ENCODE measurements around the gene CFAP44. TPM values are rescaled to one million over a fixed set of nuclear protein-coding genes. Genes with fewer than 3 reads are reported as not detected.

Gene CFAP44
- total and polyA plus RNA-seq, 2 donors (not counting 1 experiment from before 2014, with no cell fraction given) = 0.51 to 1.5 TPM

DNA sequence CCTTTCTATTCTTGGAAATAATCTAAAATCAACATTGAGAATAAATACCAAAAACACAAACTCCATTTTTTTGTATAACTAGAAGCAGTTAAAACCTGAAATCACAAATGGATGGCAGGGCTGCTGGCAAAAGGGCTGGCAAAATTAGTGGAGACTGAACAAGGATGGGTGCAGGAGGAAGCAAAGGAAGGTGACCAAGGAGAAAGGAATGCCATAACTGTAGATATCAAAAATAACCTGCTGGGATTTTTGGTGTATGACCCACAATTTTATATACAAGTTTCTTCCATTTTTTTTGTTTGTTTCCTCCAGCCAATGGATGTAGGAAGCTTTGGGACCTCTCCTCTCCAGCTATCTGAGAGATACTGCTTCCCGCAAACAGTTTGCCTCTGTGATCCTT lies 12.7 kb downstream of the CFAP44 start:
- no peak overlapping the region for H3K4me2 ChIP-seq (ENCODE audit: extremely low read depth, insufficient read depth, low read length)
- H3K4me3 ChIP-seq (replicated peaks in 1 of 4; ENCODE audit: control extremely low read depth in 1 of 4, insufficient read depth in 1 of 4, low read depth in 3 of 4, low read length in 4 of 4) = no peak overlapping the region
- H3K9me3 ChIP-seq (ENCODE audit: control insufficient read depth, insufficient read depth, low read depth, low read length) = no peaks in the 10 kb centered on the region
- H3K27ac ChIP-seq (ENCODE audit: insufficient read depth, low read length) = no peak overlapping the region
- TF ChIP-seq, protein P1, sequence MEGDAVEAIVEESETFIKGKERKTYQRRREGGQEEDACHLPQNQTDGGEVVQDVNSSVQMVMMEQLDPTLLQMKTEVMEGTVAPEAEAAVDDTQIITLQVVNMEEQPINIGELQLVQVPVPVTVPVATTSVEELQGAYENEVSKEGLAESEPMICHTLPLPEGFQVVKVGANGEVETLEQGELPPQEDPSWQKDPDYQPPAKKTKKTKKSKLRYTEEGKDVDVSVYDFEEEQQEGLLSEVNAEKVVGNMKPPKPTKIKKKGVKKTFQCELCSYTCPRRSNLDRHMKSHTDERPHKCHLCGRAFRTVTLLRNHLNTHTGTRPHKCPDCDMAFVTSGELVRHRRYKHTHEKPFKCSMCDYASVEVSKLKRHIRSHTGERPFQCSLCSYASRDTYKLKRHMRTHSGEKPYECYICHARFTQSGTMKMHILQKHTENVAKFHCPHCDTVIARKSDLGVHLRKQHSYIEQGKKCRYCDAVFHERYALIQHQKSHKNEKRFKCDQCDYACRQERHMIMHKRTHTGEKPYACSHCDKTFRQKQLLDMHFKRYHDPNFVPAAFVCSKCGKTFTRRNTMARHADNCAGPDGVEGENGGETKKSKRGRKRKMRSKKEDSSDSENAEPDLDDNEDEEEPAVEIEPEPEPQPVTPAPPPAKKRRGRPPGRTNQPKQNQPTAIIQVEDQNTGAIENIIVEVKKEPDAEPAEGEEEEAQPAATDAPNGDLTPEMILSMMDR (conservative IDR thresholded peaks at IDR 0.05 in 1 of 2, IDR thresholded peaks at IDR 0.05 in 1 of 2; ENCODE audit: low read depth in 1 of 2, low read length in 2 of 2) = no peak
- no peak for TF ChIP-seq EZH2 (IDR thresholded peaks at IDR 0.05; ENCODE audit: low read length, missing control alignments)
- no peaks in the 10 kb centered on the region for H3K4me1 ChIP-seq (ENCODE audit: control insufficient read depth, extremely low read depth, insufficient read depth, low read length)
- H2AFZ ChIP-seq (ENCODE audit: low read length) = no peak overlapping the region
- H3K79me2 ChIP-seq (ENCODE audit: control insufficient read depth, insufficient read depth, low read length) = no peaks in the 10 kb centered on the region
- no peaks in the 10 kb centered on the region for H3K36me3 ChIP-seq (ENCODE audit: control insufficient read depth, insufficient read depth, low read length)
- DNase-seq (ENCODE audit: low read depth in 2 of 2) = peak in 1 of 2 donors; percentile 20
- no peaks in the 10 kb centered on the region for H3K27me3 ChIP-seq (ENCODE audit: control insufficient read depth, insufficient read depth, low read length)
- no peaks in the 10 kb centered on the region for H4K20me1 ChIP-seq (ENCODE audit: control insufficient read depth, extremely low read depth, insufficient read depth, low read length)
- H3K9ac ChIP-seq (ENCODE audit: insufficient read depth, low read length) = no peak overlapping the region

DNA sequence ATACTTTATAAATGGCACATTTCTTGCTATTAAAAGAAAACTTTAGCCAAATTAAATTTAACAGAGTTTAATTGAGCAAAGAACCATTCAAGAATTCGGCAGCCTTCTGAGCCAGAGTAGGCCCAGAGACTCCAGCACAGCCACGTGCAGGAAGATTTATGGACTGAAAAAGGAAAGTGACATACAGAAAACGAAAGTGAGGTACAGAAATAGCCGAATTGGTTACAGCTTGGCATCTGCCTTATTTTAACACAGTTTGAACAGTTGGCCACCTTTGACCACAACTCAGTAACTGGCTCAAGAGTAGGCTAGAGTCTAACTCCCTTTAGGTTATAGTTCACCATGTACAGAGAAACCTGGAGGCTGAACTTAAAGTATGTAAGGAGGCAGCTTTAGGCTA lies 17.6 kb downstream of the CFAP44 start:
- Histone ChIP-seq H3K4me3 (replicated peaks in 1 of 4; ENCODE audit: control extremely low read depth in 1 of 4, insufficient read depth in 1 of 4, low read depth in 3 of 4, low read length in 4 of 4) (no peak overlapping the region), H3K4me1 (ENCODE audit: control insufficient read depth, extremely low read depth, insufficient read depth, low read length) (no peaks in the 10 kb centered on the region), H4K20me1 (ENCODE audit: control insufficient read depth, extremely low read depth, insufficient read depth, low read length) (no peaks in the 10 kb centered on the region), H3K27me3 (ENCODE audit: control insufficient read depth, insufficient read depth, low read length) (no peaks in the 10 kb centered on the region), H3K4me2 (ENCODE audit: extremely low read depth, insufficient read depth, low read length) (no peak overlapping the region), H3K36me3 (ENCODE audit: control insufficient read depth, insufficient read depth, low read length) (no peaks in the 10 kb centered on the region), H3K27ac (ENCODE audit: insufficient read depth, low read length) (no peak overlapping the region), H3K9me3 (ENCODE audit: control insufficient read depth, insufficient read depth, low read depth, low read length) (no peaks in the 10 kb centered on the region), H2AFZ (ENCODE audit: low read length) (peak overlapping the region; percentile 34), H3K79me2 (ENCODE audit: control insufficient read depth, insufficient read depth, low read length) (no peaks in the 10 kb centered on the region), H3K9ac (ENCODE audit: insufficient read depth, low read length) (no peak overlapping the region)
- TF ChIP-seq, protein P1 (conservative IDR thresholded peaks at IDR 0.05 in 1 of 2, IDR thresholded peaks at IDR 0.05 in 1 of 2; ENCODE audit: low read depth in 1 of 2, low read length in 2 of 2) = no peak
- no peak for TF ChIP-seq EZH2 (IDR thresholded peaks at IDR 0.05; ENCODE audit: low read length, missing control alignments)
- DNase-seq (ENCODE audit: low read depth in 2 of 2) = peak in 1 of 2 donors; percentile 33

- Histone ChIP-seq H3K4me2 (ENCODE audit: extremely low read depth, insufficient read depth, low read length) (no peak overlapping the region), H4K20me1 (ENCODE audit: control insufficient read depth, extremely low read depth, insufficient read depth, low read length) (no peaks in the 10 kb centered on the region), H2AFZ (ENCODE audit: low read length) (no peak overlapping the region), H3K4me3 (replicated peaks in 1 of 4; ENCODE audit: control extremely low read depth in 1 of 4, insufficient read depth in 1 of 4, low read depth in 3 of 4, low read length in 4 of 4) (no peak overlapping the region), H3K9ac (ENCODE audit: insufficient read depth, low read length) (no peak overlapping the region), H3K27ac (ENCODE audit: insufficient read depth, low read length) (no peak overlapping the region), H3K4me1 (ENCODE audit: control insufficient read depth, extremely low read depth, insufficient read depth, low read length) (no peaks in the 10 kb centered on the region), H3K27me3 (ENCODE audit: control insufficient read depth, insufficient read depth, low read length) (no peaks in the 10 kb centered on the region), H3K36me3 (ENCODE audit: control insufficient read depth, insufficient read depth, low read length) (no peaks in the 10 kb centered on the region), H3K79me2 (ENCODE audit: control insufficient read depth, insufficient read depth, low read length) (no peaks in the 10 kb centered on the region), H3K9me3 (ENCODE audit: control insufficient read depth, insufficient read depth, low read depth, low read length) (no peaks in the 10 kb centered on the region)
- TF ChIP-seq, protein P1 (conservative IDR thresholded peaks at IDR 0.05 in 1 of 2, IDR thresholded peaks at IDR 0.05 in 1 of 2; ENCODE audit: low read depth in 1 of 2, low read length in 2 of 2) = no peak
- no peak for TF ChIP-seq EZH2 (IDR thresholded peaks at IDR 0.05; ENCODE audit: low read length, missing control alignments)
- DNase-seq (ENCODE audit: low read depth in 2 of 2) = no peak
Observed at GRCh38 chr3:113421082-113421481, 20.2 kb downstream of the CFAP44 start.

Measured in fibroblast of lung (primary cell).